AG04450 (cell line): ENCODE data around the gene ISG20L2. TPM values are rescaled to one million over a fixed set of nuclear protein-coding genes. Genes with fewer than 3 reads are reported as not detected.

ENCODE experiments used
- CTCF ChIA-PET: fragments of 300-600, 350-600 bp; formaldehyde crosslinking; extraction: SDS; loops from one replicate; lab custom pipeline; 2022; ENCODE audit warnings: antibody characterized with exemption, inconsistent platforms; lab: Charles Lee
- POLR2A ChIA-PET: fragments of 350-600 bp; formaldehyde crosslinking; extraction: SDS; loops from one replicate; lab custom pipeline; 2021; ENCODE audit warnings: antibody characterized with exemption, inconsistent platforms; lab: Yijun Ruan, JAX
- DNase-seq: peaks from one replicate; pipeline ENCODE4 v3.0.0-alpha.2; 2011; ENCODE audit warnings: low read depth, low spot score
- H3K27ac ChIP-seq: one replicate; pipeline ENCODE4 v1.5.1; 2012; ENCODE audit warnings: low read depth, low read length, control low read depth
- H3K27me3 ChIP-seq: one replicate; pipeline ENCODE4 v1.6.0; 2012; ENCODE audit warnings: low read length; ENCODE audit not compliant: control insufficient read depth, insufficient read depth
- H3K4me3 ChIP-seq: 2 replicates; pipeline ENCODE4 v1.5.1; 2011; ENCODE audit warnings: mild to moderate bottlenecking, low read depth, low read length, control low read depth
- H3K9me3 ChIP-seq: 2 replicates; pipeline ENCODE4 v1.5.1; 2012; ENCODE audit warnings: low read length; ENCODE audit not compliant: control insufficient read depth, insufficient read depth
- CTCF ChIP-seq: IDR thresholded peaks from 2 replicates; pipeline ENCODE4 v1.5.1; 2011; ENCODE audit warnings: low read depth, low read length, control low read depth, inconsistent platforms
- polyA plus RNA-seq: library from polyadenylated mRNA; depleted of rRNA; stranded (reverse); fragments of >200 nt; gene quantifications from 2 replicates; pipeline ENCODE4 v1.2.3, GENCODE V29; 2011; rRNA removed

ISG20L2 gene
- polyA plus RNA-seq, 1 experiment, result 25.6 TPM

GRCh38 chr1:156675210-156676113 lies 53.1 kb downstream of the ISG20L2 start:
- no peak for TF ChIP-seq CTCF
- DNase-seq, result no peak
- Histone ChIP-seq H3K9me3 (no peaks in the 10 kb centered on the region; the same call in 1 of the 2 replicates), H3K27me3 (peaks cover 10% of the 10 kb centered on the region), H3K27ac (peak overlapping the region; percentile 39), H3K4me3 (peak overlapping the region; percentile 64)
- ChIA-PET POLR2A (interaction anchor here (0.6 to 4.1 kb wide), 6 partner anchors 11 to 53 kb away, joined by 3 to 36 read pairs (median 6); partner anchors contain the start of genes ISG20L2 and METTL25B), CTCF (interaction anchor here (1.3 to 8.4 kb wide), 8 partner anchors 10 to 253 kb away, joined by 4 to 204 read pairs (median 53); partner anchors contain the start of genes CRABP2 and METTL25B)

DNA sequence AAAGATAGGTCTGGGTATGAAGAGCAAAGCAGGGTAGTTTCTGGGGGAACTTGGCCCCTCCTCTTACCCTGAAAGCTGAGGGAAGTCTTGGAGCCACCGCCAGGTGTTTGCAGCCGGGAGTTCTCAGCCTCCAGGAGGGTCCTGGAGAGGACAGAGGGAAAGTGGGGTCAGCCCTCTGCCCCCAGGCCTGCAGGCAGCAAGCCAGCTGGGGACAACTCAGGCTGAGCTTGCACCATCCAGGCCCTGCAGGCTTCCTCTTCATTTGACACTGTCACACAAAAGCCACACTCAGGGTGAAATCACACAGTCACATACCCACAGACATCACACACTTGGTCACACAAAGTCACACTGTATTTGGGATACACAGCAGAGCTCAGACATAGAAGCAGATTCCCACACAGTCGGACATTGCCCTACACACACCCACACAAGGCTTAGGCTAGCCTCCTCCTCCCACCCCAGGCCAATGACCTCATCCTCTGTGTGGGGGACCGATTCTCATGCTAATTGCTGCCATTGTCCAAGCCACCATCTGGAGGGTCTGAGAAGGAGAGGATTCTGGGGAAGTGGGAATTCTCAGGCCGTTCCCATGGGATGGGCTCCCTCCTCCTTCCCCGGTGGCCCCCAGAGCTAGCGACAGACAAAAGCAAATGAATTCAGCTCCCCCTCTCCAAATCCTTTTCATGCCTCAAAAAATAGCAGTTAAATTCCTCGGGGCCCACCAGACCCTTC lies 55.0 kb downstream of the ISG20L2 start:
- no peak for TF ChIP-seq CTCF
- ChIA-PET POLR2A (interaction anchor here (1.1 to 1.2 kb wide), 3 partner anchors 9 to 37 kb away, joined by 3 to 5 read pairs (median 3); no protein-coding TSS in a partner anchor), CTCF (interaction anchor here (0.9 to 8.4 kb wide), 5 partner anchors 12 to 47 kb away, joined by 3 to 108 read pairs (median 6); partner anchors contain the start of gene CRABP2)
- Histone ChIP-seq H3K27ac (no peak overlapping the region), H3K4me3 (no peak overlapping the region; the same call in 1 of the 2 replicates), H3K9me3 (no peaks in the 10 kb centered on the region; the same call in 1 of the 2 replicates), H3K27me3 (no peaks in the 10 kb centered on the region)
- DNase-seq, result no peak

Other genes starting within 250 kb of the ISG20L2 start
- gene MEF2D, start 228.0 kb downstream of the ISG20L2 start, polyA plus RNA-seq, result 9.9 and 14.5 TPM in 2 replicates
- gene IQGAP3, start 156.2 kb downstream of the ISG20L2 start, polyA plus RNA-seq, result 6.2 and 6.3 TPM in 2 replicates
- not detected in 2 replicates for gene TTC24, start 149.0 kb downstream of the ISG20L2 start, polyA plus RNA-seq
- gene NAXE, start 137.0 kb downstream of the ISG20L2 start, polyA plus RNA-seq, result 29.9 and 38.7 TPM in 2 replicates
- gene GPATCH4, start 127.3 kb downstream of the ISG20L2 start, polyA plus RNA-seq, result 23.1 and 27.6 TPM in 2 replicates
- not detected in 2 replicates for gene HAPLN2, start 109.4 kb downstream of the ISG20L2 start, polyA plus RNA-seq
- gene BCAN, start 86.6 kb downstream of the ISG20L2 start, polyA plus RNA-seq, result 0.05 TPM in 1 of 2 replicates, not detected in the other
- gene NES, start 51.4 kb downstream of the ISG20L2 start, polyA plus RNA-seq, result 15.7 and 19.2 TPM in 2 replicates
- gene CRABP2, start 23.2 kb downstream of the ISG20L2 start, polyA plus RNA-seq, result 12.8 and 15.5 TPM in 2 replicates
- 7.9 and 8.3 TPM in 2 replicates for gene METTL25B, start 297 bp downstream of the ISG20L2 start, polyA plus RNA-seq
- 65.5 and 80.4 TPM in 2 replicates for gene MRPL24, start 12.3 kb upstream of the ISG20L2 start, polyA plus RNA-seq
- gene HDGF, start 22.9 kb upstream of the ISG20L2 start, polyA plus RNA-seq, result 155 TPM in 2 replicates
- gene PRCC, start 38.8 kb upstream of the ISG20L2 start, polyA plus RNA-seq, result 51.1 and 58.6 TPM in 2 replicates
- gene SH2D2A, start 88.1 kb upstream of the ISG20L2 start, polyA plus RNA-seq, result 0.09 TPM in 1 of 2 replicates, not detected in the other
- not detected in 2 replicates for gene INSRR, start 130.4 kb upstream of the ISG20L2 start, polyA plus RNA-seq
- not detected in 2 replicates for gene NTRK1, start 132.1 kb upstream of the ISG20L2 start, polyA plus RNA-seq
- 14.9 and 16.1 TPM in 2 replicates for gene PEAR1, start 165.0 kb upstream of the ISG20L2 start, polyA plus RNA-seq
- gene LRRC71, start 191.9 kb upstream of the ISG20L2 start, polyA plus RNA-seq, result not detected in 2 replicates